HCT116 (cell line): ENCODE measurements around the gene TOX2. TPM values are rescaled to one million over a fixed set of nuclear protein-coding genes. Genes with fewer than 3 reads are reported as not detected.

ENCODE experiments used
- ATAC-seq: fragments of 200-7000 bp; cut with Tn5 transposase; 2 replicates; pipeline ENCODE4 v1.9.1; 2020; ENCODE audit warnings: mild to moderate bottlenecking, moderate library complexity
- BruUV-seq: library from RNA; stranded (reverse); fragments of 400-500 nt; replicated peaks from 2 replicates; lab custom pipeline; 2021; lab: Mats Ljungman, UMichigan
- CTCF ChIA-PET: fragments of 300-600 bp; sonication (Branson Sonifier 250); formaldehyde crosslinking; loops from one replicate; lab custom pipeline; 2021; ENCODE audit warnings: antibody characterized with exemption; lab: Charles Lee
- POLR2A ChIA-PET: fragments of 300-600, 350-600 bp; sonication (Branson Sonifier 250); formaldehyde crosslinking; loops from one replicate; lab custom pipeline; 2021; ENCODE audit warnings: antibody characterized with exemption; lab: Charles Lee
- RAD21 ChIA-PET, 2 experiments: fragments of 300-600 bp; sonication (Branson Sonifier 250); formaldehyde crosslinking; loops; one replicate each; lab custom pipeline; 2023; ENCODE audit warnings: low total read pairs in 2 of 2; ENCODE audit not compliant: uncharacterized antibody in 2 of 2, unreplicated experiment in 2 of 2, low non-redundant PET in 1 of 2; lab: Charles Lee
- DNase-seq: peaks from one replicate; pipeline ENCODE4 v3.0.0-alpha.2; 2010; ENCODE audit warnings: low read depth, low spot score
- H2AFZ ChIP-seq: fragments of 200-600 bp; shearing (Covaris generic), sonication (generic); 2 replicates; pipeline ENCODE4 v1.6.1; 2017; ENCODE audit warnings: low read depth, mixed run types, mixed read lengths, antibody characterized with exemption, low read length; ENCODE audit not compliant: poor library complexity, severe bottlenecking
- H3K27ac ChIP-seq: 2 replicates; pipeline ENCODE4 v1.5.1; 2012; ENCODE audit warnings: low read depth, low read length
- H3K27me3 ChIP-seq: fragments of 200-600 bp; sonication (generic); 2 replicates; pipeline ENCODE4 v1.6.1; 2016; ENCODE audit warnings: mixed run types, low read length, mixed read lengths; ENCODE audit not compliant: insufficient read depth
- H3K36me3 ChIP-seq, 2 experiments: fragments of 200-500 bp in 1 of 2; fragments of 200-600 bp in 1 of 2; sonication (Bioruptor generic) in 1 of 2; sonication (generic) in 1 of 2; 2 replicates each; pipeline versions ENCODE4 v1.5.1 to v1.6.1; 2014 to 2016; ENCODE audit warnings: low read length in 2 of 2, inconsistent platforms in 1 of 2, mixed read lengths in 1 of 2, mixed run types in 1 of 2; ENCODE audit not compliant: insufficient read depth in 2 of 2, control insufficient read depth in 1 of 2
- H3K4me1 ChIP-seq, 2 experiments: fragments of 200-600 bp in 1 of 2; sonication (generic) in 1 of 2; 2 replicates each; pipeline versions ENCODE4 v1.5.1 to v1.6.1; 2012 to 2017; ENCODE audit warnings: low read length in 2 of 2, inconsistent platforms in 1 of 2, mild to moderate bottlenecking in 1 of 2, mixed read lengths in 1 of 2, mixed run types in 1 of 2, moderate library complexity in 1 of 2; ENCODE audit not compliant: insufficient read depth in 2 of 2, control insufficient read depth in 1 of 2
- H3K4me2 ChIP-seq: fragments of 200-600 bp; sonication (generic); 2 replicates; pipeline ENCODE4 v1.6.1; 2017; ENCODE audit warnings: mixed run types, low read length, mixed read lengths
- H3K4me3 ChIP-seq, 2 experiments: fragments of 200-600 bp in 1 of 2; sonication (generic) in 1 of 2; replicated peaks in 1 of 2; 2 replicates each; pipeline ENCODE4 v1.5.1; 2011 to 2016; ENCODE audit warnings: low read length in 2 of 2, control low read depth in 1 of 2, low read depth in 1 of 2, mild to moderate bottlenecking in 1 of 2, mixed read lengths in 1 of 2, mixed run types in 1 of 2
- H3K79me2 ChIP-seq: fragments of 200-600 bp; sonication (generic); 2 replicates; pipeline ENCODE4 v1.6.1; 2017; ENCODE audit warnings: mild to moderate bottlenecking, mixed run types, low read length, moderate library complexity, mixed read lengths; ENCODE audit not compliant: insufficient read depth
- H3K9ac ChIP-seq: fragments of 200-600 bp; sonication (generic); 2 replicates; pipeline ENCODE4 v1.6.1; 2016; ENCODE audit warnings: low read length, mixed read lengths
- H3K9me2 ChIP-seq: fragments of 200-600 bp; sonication (generic), shearing (Covaris generic); 2 replicates; pipeline ENCODE4 v1.6.1; 2017; ENCODE audit warnings: mixed run types, mild to moderate bottlenecking, moderate library complexity; ENCODE audit not compliant: insufficient read depth
- H3K9me3 ChIP-seq, 2 experiments: fragments of 200-500 bp in 1 of 2; fragments of 200-600 bp in 1 of 2; sonication (Bioruptor generic) in 1 of 2; sonication (generic) in 1 of 2; 2 replicates each; pipeline ENCODE4 v1.6.1; 2014 to 2017; ENCODE audit warnings: low read length in 2 of 2, mixed read lengths in 2 of 2, inconsistent platforms in 1 of 2, low read depth in 1 of 2, mild to moderate bottlenecking in 1 of 2, mixed run types in 1 of 2, moderate library complexity in 1 of 2; ENCODE audit not compliant: control insufficient read depth in 1 of 2, insufficient read depth in 1 of 2
- H4K20me1 ChIP-seq: fragments of 200-600 bp; sonication (generic), shearing (Covaris generic); 2 replicates; pipeline ENCODE4 v1.6.1; 2017; ENCODE audit warnings: mixed run types, mild to moderate bottlenecking, moderate library complexity; ENCODE audit not compliant: insufficient read depth
- EZH2phosphoT487 ChIP-seq: fragments of 200-600 bp; IDR thresholded peaks from 2 replicates; pipeline ENCODE4 v1.6.1; 2018; ENCODE audit warnings: antibody characterized with exemption, borderline replicate concordance
- FOSL1 ChIP-seq: IDR thresholded peaks from 2 replicates; pipeline ENCODE4 v1.6.1; 2012; ENCODE audit warnings: low read depth
- JUND ChIP-seq: IDR thresholded peaks from 2 replicates; pipeline ENCODE4 v1.6.1; 2012
- POLR2AphosphoS5 ChIP-seq: IDR thresholded peaks from 2 replicates; pipeline ENCODE4 v1.6.1; 2011; ENCODE audit warnings: mild to moderate bottlenecking, low read depth, low read length, moderate library complexity
- RAD21 ChIP-seq: IDR thresholded peaks from 2 replicates; pipeline ENCODE4 v1.6.1; 2012; ENCODE audit warnings: low read depth, mild to moderate bottlenecking
- SRF ChIP-seq: IDR thresholded peaks from 2 replicates; pipeline ENCODE4 v1.6.1; 2012; ENCODE audit warnings: low read depth
- YY1 ChIP-seq: IDR thresholded peaks from 2 replicates; pipeline ENCODE4 v1.6.1; 2011; ENCODE audit warnings: low read length, low read depth, moderate library complexity, mild to moderate bottlenecking; ENCODE audit not compliant: insufficient replicate concordance; ENCODE audit errors: extremely low read depth
- ZNF274 ChIP-seq: fragments of 200-500 bp; sonication (Bioruptor generic); IDR thresholded peaks from 2 replicates; pipeline ENCODE4 v1.6.1; 2014; ENCODE audit warnings: mild to moderate bottlenecking, low read depth, low read length, inconsistent platforms
- intact Hi-C: fragments of 100-400 bp; cut with micrococcal nuclease; formaldehyde crosslinking; loops from 2 replicates; pipeline ENCODE4 v1.10.0; 2022
- total RNA-seq: library from RNA; stranded (reverse); gene quantifications from one replicate; pipeline ENCODE4 v1.2.1, GENCODE V29; 2021; ENCODE audit not compliant: unreplicated experiment
- TF ChIP-seq, protein P1 (sequence below), 3 experiments: fragments of 200-600 bp in 1 of 3; sonication (generic) in 1 of 3; IDR thresholded peaks in 2 of 3; conservative IDR thresholded peaks in 1 of 3; 2 replicates each; pipeline ENCODE4 v1.5.1; 2012 to 2017; ENCODE audit warnings: low read depth in 2 of 3, low read length in 2 of 3, antibody characterized with exemption in 1 of 3, borderline replicate concordance in 1 of 3, control low read depth in 1 of 3, mild to moderate bottlenecking in 1 of 3, mixed read lengths in 1 of 3, mixed run types in 1 of 3, moderate library complexity in 1 of 3; ENCODE audit not compliant: insufficient read depth in 1 of 3

Gene TOX2
- total RNA-seq, 1 experiment from 2014 or later: 39.6 TPM

GRCh38 chr20:44093249-44093582 lies 178.6 kb downstream of the TOX2 start (continued):
- TF ChIP-seq ZNF274: no peak
- TF ChIP-seq, protein P1, sequence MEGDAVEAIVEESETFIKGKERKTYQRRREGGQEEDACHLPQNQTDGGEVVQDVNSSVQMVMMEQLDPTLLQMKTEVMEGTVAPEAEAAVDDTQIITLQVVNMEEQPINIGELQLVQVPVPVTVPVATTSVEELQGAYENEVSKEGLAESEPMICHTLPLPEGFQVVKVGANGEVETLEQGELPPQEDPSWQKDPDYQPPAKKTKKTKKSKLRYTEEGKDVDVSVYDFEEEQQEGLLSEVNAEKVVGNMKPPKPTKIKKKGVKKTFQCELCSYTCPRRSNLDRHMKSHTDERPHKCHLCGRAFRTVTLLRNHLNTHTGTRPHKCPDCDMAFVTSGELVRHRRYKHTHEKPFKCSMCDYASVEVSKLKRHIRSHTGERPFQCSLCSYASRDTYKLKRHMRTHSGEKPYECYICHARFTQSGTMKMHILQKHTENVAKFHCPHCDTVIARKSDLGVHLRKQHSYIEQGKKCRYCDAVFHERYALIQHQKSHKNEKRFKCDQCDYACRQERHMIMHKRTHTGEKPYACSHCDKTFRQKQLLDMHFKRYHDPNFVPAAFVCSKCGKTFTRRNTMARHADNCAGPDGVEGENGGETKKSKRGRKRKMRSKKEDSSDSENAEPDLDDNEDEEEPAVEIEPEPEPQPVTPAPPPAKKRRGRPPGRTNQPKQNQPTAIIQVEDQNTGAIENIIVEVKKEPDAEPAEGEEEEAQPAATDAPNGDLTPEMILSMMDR (IDR thresholded peaks at IDR 0.05 in 2 of 3, conservative IDR thresholded peaks at IDR 0.05 in 1 of 3; ENCODE audit: borderline replicate concordance in 1 of 3, insufficient read depth in 1 of 3, low read depth in 2 of 3, low read length in 2 of 3): no peak
- TF ChIP-seq RAD21: no peak
- no peak for TF ChIP-seq FOSL1
- no peak for TF ChIP-seq YY1
- TF ChIP-seq JUND: no peak
- TF ChIP-seq SRF: no peak
- no peak for TF ChIP-seq POLR2AphosphoS5

GRCh38 chr20:44095831-44096230 lies 181.2 kb downstream of the TOX2 start:
- Histone ChIP-seq H3K4me2 (no peak overlapping the region), H3K9ac (no peak overlapping the region), H3K79me2 (no peaks in the 10 kb centered on the region), H4K20me1 (no peaks in the 10 kb centered on the region), H3K27me3 (no peaks in the 10 kb centered on the region), H3K9me3 (no peaks in the 10 kb centered on the region), H3K4me3 (no peak overlapping the region), H2AFZ (no peak overlapping the region), H3K9me2 (no peaks in the 10 kb centered on the region), H3K36me3 (no peaks in the 10 kb centered on the region), H3K27ac (no peak overlapping the region), H3K4me1 (peaks cover 0 to 15% of the 10 kb centered on the region in 2 experiments; a peak in 1 of 4 replicates)
- ChIA-PET RAD21 (no interaction called here), POLR2A (no interaction called here), CTCF (no interaction called here)
- no peak for ATAC-seq
- DNase-seq: no peak
- intact Hi-C loops: no loop called here
- no peak for TF ChIP-seq EZH2phosphoT487
- no TSS peak for BruUV-seq
